Testis (tissue), 2 donors: ENCODE measurements around the gene GMCL2.

Experiments
- CTCF ChIP-seq, 3 experiments: fragments of 450-650 bp in 2 of 3; fragments of 200-600 bp in 1 of 3; sonication (generic) in 1 of 3; IDR thresholded peaks; one replicate each; pipeline ENCODE4 v1.5.1; 2016 to 2019; ENCODE audit warnings: antibody characterized with exemption in 3 of 3, mild to moderate bottlenecking in 2 of 3, moderate library complexity in 1 of 3
- POLR2A ChIP-seq: fragments of 450-650 bp; IDR thresholded peaks from one replicate; pipeline ENCODE4 v1.6.1; 2017; ENCODE audit warnings: antibody characterized with exemption, mild to moderate bottlenecking, moderate library complexity

- no peak for TF ChIP-seq CTCF (IDR thresholded peaks at IDR 0.05)
- TF ChIP-seq POLR2A: no peak
These were observed 40.8 kb upstream of the GMCL2 start for GRCh38 chr5:178227929-178228328.
